Measurements from ENCODE around the gene GNL3.
"Not testable (repeated sequence)": the region's sequence is repeated elsewhere in the genome, so short reads cannot be mapped to it uniquely, and the experiment has no call there.

The GNL3 gene

GRCh38 chr3:52722491-52722890 lies 36.7 kb downstream of the GNL3 start:
- DNase-seq: no peak

GRCh38 chr3:52723935-52724334 lies 38.1 kb downstream of the GNL3 start:
- DNase-seq: no peak

GRCh38 chr3:52724511-52724910 lies 38.7 kb downstream of the GNL3 start:
- DNase-seq: no peak

- DNase-seq: not testable (repeated sequence)
These were observed 42.9 kb downstream of the GNL3 start for GRCh38 chr3:52728753-52729152.

- DNase-seq: no peak
These were observed 44.8 kb downstream of the GNL3 start for GRCh38 chr3:52730681-52731080.

GRCh38 chr3:52731590-52731989 lies 45.8 kb downstream of the GNL3 start:
- DNase-seq: no peak

GRCh38 chr3:52733256-52733891 lies 47.5 kb downstream of the GNL3 start:
- no peak for DNase-seq

- no peak for DNase-seq
These were observed 53.9 kb downstream of the GNL3 start for GRCh38 chr3:52739730-52740129.

- DNase-seq: no peak
These were observed 56.7 kb downstream of the GNL3 start for GRCh38 chr3:52742418-52743041.

- no peak for DNase-seq
These were observed 57.3 kb downstream of the GNL3 start for GRCh38 chr3:52743152-52743551.

- DNase-seq: no peak
These were observed 57.9 kb downstream of the GNL3 start for GRCh38 chr3:52743721-52744120.

Data from stimulated activated naive CD4-positive, alpha-beta T cell treated with Interleukin-2 at 50 U/mL for 16 hours (primary cell).